Endodermal cell (in vitro differentiated cells): ENCODE data around the gene CARM1. TPM values are rescaled to one million over a fixed set of nuclear protein-coding genes. Genes with fewer than 3 reads are reported as not detected.

ENCODE experiments used
- DNase-seq: peaks from one replicate; pipeline ENCODE4 v3.0.0-alpha.2; 2017
- H3K27ac ChIP-seq: 2 replicates; pipeline ENCODE4 v1.5.1; 2013; ENCODE audit warnings: mild to moderate bottlenecking, low read depth, low read length, moderate library complexity
- H3K27me3 ChIP-seq: 2 replicates; pipeline ENCODE4 v1.6.1; 2013; ENCODE audit warnings: mild to moderate bottlenecking, low read length, moderate library complexity; ENCODE audit not compliant: insufficient read depth, control insufficient read depth, poor library complexity, severe bottlenecking
- H3K36me3 ChIP-seq: 2 replicates; pipeline ENCODE4 v1.7.0; 2013; ENCODE audit warnings: mild to moderate bottlenecking, low read length, moderate library complexity; ENCODE audit not compliant: control insufficient read depth, insufficient read depth
- H3K4me1 ChIP-seq: one replicate; pipeline ENCODE4 v1.7.0; 2013; ENCODE audit warnings: low read length; ENCODE audit not compliant: control insufficient read depth, insufficient read depth
- H3K4me3 ChIP-seq: 2 replicates; pipeline ENCODE4 v1.5.1; 2013; ENCODE audit warnings: mild to moderate bottlenecking, low read length, moderate library complexity
- H3K9ac ChIP-seq: 2 replicates; pipeline ENCODE4 v1.6.1; 2013; ENCODE audit warnings: mild to moderate bottlenecking, low read length, moderate library complexity; ENCODE audit not compliant: poor library complexity, severe bottlenecking; ENCODE audit errors: extremely low read depth
- H3K9me3 ChIP-seq: 2 replicates; pipeline ENCODE4 v1.6.1; 2013; ENCODE audit warnings: mild to moderate bottlenecking, low read length, moderate library complexity; ENCODE audit not compliant: control insufficient read depth
- H3K27ac Mint-ChIP-seq: 2 replicates; pipeline ENCODE4 v1.8.0; 2020; ENCODE audit warnings: mixed read lengths
- H3K27me3 Mint-ChIP-seq: 2 replicates; pipeline ENCODE4 v1.8.0; 2021; ENCODE audit warnings: mild to moderate bottlenecking, mixed read lengths; ENCODE audit not compliant: insufficient read depth
- H3K36me3 Mint-ChIP-seq: 2 replicates; pipeline ENCODE4 v1.8.0; 2020; ENCODE audit warnings: low read depth, mixed read lengths
- H3K4me1 Mint-ChIP-seq: 2 replicates; pipeline ENCODE4 v1.8.0; 2020; ENCODE audit warnings: mixed read lengths
- H3K4me3 Mint-ChIP-seq: 2 replicates; pipeline ENCODE4 v1.8.0; 2020; ENCODE audit warnings: mild to moderate bottlenecking, moderate library complexity, mixed read lengths
- H3K9me3 Mint-ChIP-seq: 2 replicates; pipeline ENCODE4 v1.8.0; 2020; ENCODE audit warnings: mild to moderate bottlenecking, mixed read lengths
- CTCF ChIP-seq: fragments of 200-600 bp; sonication (generic); conservative IDR thresholded peaks from 2 replicates; pipeline ENCODE4 v1.5.0; 2021; ENCODE audit warnings: antibody characterized with exemption, mild to moderate bottlenecking
- WGBS, 2 experiments: methylation state at CpG; one replicate each; pipeline versions ENCODE4 v1.1.5 to v1.1.7; 2013; ENCODE audit warnings: missing lambda C conversion rate in 2 of 2, mixed read lengths in 1 of 2; ENCODE audit not compliant: insufficient coverage in 1 of 2, insufficient read length in 1 of 2; 5-methylcytosine and 5-hydroxymethylcytosine counted together
- total RNA-seq, 2 donors: library from RNA; stranded (reverse); fragmentation: NEBNext Ultra II Directional in 1 of 2; extraction: Animal tissue kit (Norgen Biotek cat#: 25700) in 1 of 2; gene quantifications; 2 replicates in 1 of 2; 3 replicates in 1 of 2; pipeline ENCODE4 v1.2.1, GENCODE V29; 2021

CARM1 gene
- total RNA-seq, 2 donors from 2014 or later, result 80.6 to 86.6 TPM

- Histone ChIP-seq H3K27me3 (no peaks in the 10 kb centered on the region), H3K9ac (no peak overlapping the region), H3K27ac (no peak overlapping the region), H3K36me3 (peaks cover 39% of the 10 kb centered on the region), H3K9me3 (no peaks in the 10 kb centered on the region), H3K4me3 (no peak overlapping the region), H3K4me1 (no peaks in the 10 kb centered on the region)
- peaks cover 31% of the 10 kb centered on the region for H3K36me3 Mint-ChIP-seq
- no peaks in the 10 kb centered on the region for H3K9me3 Mint-ChIP-seq
- H3K27me3 Mint-ChIP-seq, result no peaks in the 10 kb centered on the region
- no peak overlapping the region for H3K4me3 Mint-ChIP-seq
- no peaks in the 10 kb centered on the region for H3K4me1 Mint-ChIP-seq
- no peak for TF ChIP-seq CTCF
- no peak for DNase-seq
- 96 to 100% methylated on average over 1 to 7 of the region's 7 CpGs for WGBS, 2 experiments
- H3K27ac Mint-ChIP-seq, result no peak overlapping the region
Measured at GRCh38 chr19:10830370-10830769, 41.0 kb upstream of the CARM1 start.

GRCh38 chr19:10830931-10831779 is 40.2 kb upstream of the CARM1 start:
- peaks cover 26% of the 10 kb centered on the region for H3K36me3 Mint-ChIP-seq
- H3K27me3 ChIP-seq, result no peaks in the 10 kb centered on the region
- H3K4me1 Mint-ChIP-seq, result no peaks in the 10 kb centered on the region
- H3K27ac Mint-ChIP-seq, result no peak overlapping the region
- peaks cover under 1% of the 10 kb centered on the region for H3K9me3 Mint-ChIP-seq
- H3K4me3 Mint-ChIP-seq, result no peak overlapping the region
- H3K36me3 ChIP-seq, result peaks cover 35% of the 10 kb centered on the region
- no peaks in the 10 kb centered on the region for H3K4me1 ChIP-seq
- H3K9me3 ChIP-seq, result no peaks in the 10 kb centered on the region
- DNase-seq, result no peak
- no peak overlapping the region for H3K4me3 ChIP-seq
- WGBS, 2 experiments, result 90 to 94% methylated on average over 13 to 33 of the region's 33 CpGs
- no peaks in the 10 kb centered on the region for H3K27me3 Mint-ChIP-seq
- no peak overlapping the region for H3K27ac ChIP-seq
- H3K9ac ChIP-seq, result no peak overlapping the region
- no peak for TF ChIP-seq CTCF

GRCh38 chr19:10831987-10832938 is 39.1 kb upstream of the CARM1 start:
- Histone ChIP-seq H3K36me3 (peaks cover 26% of the 10 kb centered on the region), H3K9ac (no peak overlapping the region), H3K4me3 (no peak overlapping the region), H3K4me1 (no peaks in the 10 kb centered on the region), H3K9me3 (peaks cover 6% of the 10 kb centered on the region), H3K27ac (peak overlapping the region; percentile 24), H3K27me3 (no peaks in the 10 kb centered on the region)
- H3K27me3 Mint-ChIP-seq, result peaks cover 11% of the 10 kb centered on the region
- no peak overlapping the region for H3K27ac Mint-ChIP-seq
- no peak for DNase-seq
- H3K4me1 Mint-ChIP-seq, result no peaks in the 10 kb centered on the region
- WGBS, 2 experiments, result 94 to 95% methylated on average over 24 to 28 of the region's 28 CpGs
- no peak for TF ChIP-seq CTCF
- no peak overlapping the region for H3K4me3 Mint-ChIP-seq
- peaks cover 12% of the 10 kb centered on the region for H3K9me3 Mint-ChIP-seq
- H3K36me3 Mint-ChIP-seq, result peaks cover 17% of the 10 kb centered on the region
